ENCODE measurements around the gene SLC25A12.

The SLC25A12 gene

GRCh38 chr2:171882089-171882769, 11.8 kb downstream of the SLC25A12 start:
- peaks cover 12% of the 10 kb centered on the region; the same call in 1 of the 2 replicates for H3K36me3 ChIP-seq (ENCODE audit: insufficient read depth, low read length)
- no peak overlapping the region for H3K9ac ChIP-seq (ENCODE audit: low read length)
- no peaks in the 10 kb centered on the region for H3F3A ChIP-seq (ENCODE audit: insufficient read depth, low read length)
- H4K20me1 ChIP-seq (ENCODE audit: insufficient read depth, low read length), result no peaks in the 10 kb centered on the region
- H3K4me2 ChIP-seq (ENCODE audit: low read length), result no peak overlapping the region
- H3K9me2 ChIP-seq (ENCODE audit: low read depth, low read length), result no peaks in the 10 kb centered on the region
- no peak overlapping the region for H3K4me3 ChIP-seq (ENCODE audit: low read depth, low read length, poor library complexity, severe bottlenecking)
- H2AFZ ChIP-seq (ENCODE audit: low read length), result no peak overlapping the region
- H3K27ac ChIP-seq (ENCODE audit: low read depth, low read length, poor library complexity, severe bottlenecking), result no peak overlapping the region
- H3K4me1 ChIP-seq (ENCODE audit: insufficient read depth, low read length, severe bottlenecking), result no peaks in the 10 kb centered on the region
- H3K79me2 ChIP-seq (ENCODE audit: insufficient read depth, low read length), result peaks cover 41% of the 10 kb centered on the region
- H3K9me3 ChIP-seq (ENCODE audit: low read length), result no peaks in the 10 kb centered on the region
- no peak for TF ChIP-seq CTCF (IDR thresholded peaks at IDR 0.05; ENCODE audit: low read length)
- TF ChIP-seq EZH2 (IDR thresholded peaks at IDR 0.05; ENCODE audit: borderline replicate concordance, low read length), result no peak
- no peaks in the 10 kb centered on the region for H3K27me3 ChIP-seq (ENCODE audit: insufficient read depth, low read length)

GRCh38 chr2:171880774-171881173, 13.3 kb downstream of the SLC25A12 start:
- H3K9me2 ChIP-seq (ENCODE audit: low read depth, low read length), result no peaks in the 10 kb centered on the region
- no peaks in the 10 kb centered on the region for H4K20me1 ChIP-seq (ENCODE audit: insufficient read depth, low read length)
- H3K4me2 ChIP-seq (ENCODE audit: low read length), result no peak overlapping the region
- H3K27me3 ChIP-seq (ENCODE audit: insufficient read depth, low read length), result no peaks in the 10 kb centered on the region
- H3K36me3 ChIP-seq (ENCODE audit: insufficient read depth, low read length), result peaks cover 19% of the 10 kb centered on the region
- H3K4me3 ChIP-seq (ENCODE audit: low read depth, low read length, poor library complexity, severe bottlenecking), result no peak overlapping the region
- H3K9ac ChIP-seq (ENCODE audit: low read length), result no peak overlapping the region
- H3K27ac ChIP-seq (ENCODE audit: low read depth, low read length, poor library complexity, severe bottlenecking), result no peak overlapping the region
- no peaks in the 10 kb centered on the region for H3F3A ChIP-seq (ENCODE audit: insufficient read depth, low read length)
- H3K9me3 ChIP-seq (ENCODE audit: low read length), result no peaks in the 10 kb centered on the region
- TF ChIP-seq CTCF (IDR thresholded peaks at IDR 0.05; ENCODE audit: low read length), result no peak
- no peak for TF ChIP-seq EZH2 (IDR thresholded peaks at IDR 0.05; ENCODE audit: borderline replicate concordance, low read length)
- no peak overlapping the region for H2AFZ ChIP-seq (ENCODE audit: low read length)
- no peaks in the 10 kb centered on the region for H3K4me1 ChIP-seq (ENCODE audit: insufficient read depth, low read length, severe bottlenecking)
- peaks cover 44% of the 10 kb centered on the region for H3K79me2 ChIP-seq (ENCODE audit: insufficient read depth, low read length)

DNA sequence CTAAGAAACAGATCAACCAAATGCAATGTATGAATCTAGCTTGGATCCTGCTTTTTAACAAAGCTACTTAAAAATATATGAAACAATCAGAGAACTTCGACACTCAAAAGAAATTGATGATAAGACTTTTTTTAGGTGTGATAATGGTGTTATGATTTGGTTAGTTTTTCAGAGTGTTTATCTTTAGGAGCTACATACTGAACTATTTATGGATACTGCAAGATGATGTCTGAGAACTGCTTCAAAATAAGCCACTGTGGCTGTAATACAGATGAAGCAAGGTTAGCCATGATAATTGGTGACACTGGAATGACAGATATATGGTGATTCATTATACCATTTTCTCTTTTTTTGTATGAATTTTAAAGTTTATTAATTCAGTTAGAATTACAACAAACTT, 14.2 kb downstream of the SLC25A12 start:
- peaks cover 44% of the 10 kb centered on the region for H3K79me2 ChIP-seq (ENCODE audit: insufficient read depth, low read length)

More for the DNA sequence above, 14.2 kb downstream of the SLC25A12 start:
- no peaks in the 10 kb centered on the region for H3K9me3 ChIP-seq (ENCODE audit: low read length)
- H3K9me2 ChIP-seq (ENCODE audit: low read depth, low read length), result no peaks in the 10 kb centered on the region
- H3K9ac ChIP-seq (ENCODE audit: low read length), result no peak overlapping the region
- no peak overlapping the region for H3K27ac ChIP-seq (ENCODE audit: low read depth, low read length, poor library complexity, severe bottlenecking)
- H3K4me1 ChIP-seq (ENCODE audit: insufficient read depth, low read length, severe bottlenecking), result no peaks in the 10 kb centered on the region
- H3K27me3 ChIP-seq (ENCODE audit: insufficient read depth, low read length), result no peaks in the 10 kb centered on the region
- no peaks in the 10 kb centered on the region for H4K20me1 ChIP-seq (ENCODE audit: insufficient read depth, low read length)
- H2AFZ ChIP-seq (ENCODE audit: low read length), result no peak overlapping the region
- no peak for TF ChIP-seq CTCF (IDR thresholded peaks at IDR 0.05; ENCODE audit: low read length)
- TF ChIP-seq EZH2 (IDR thresholded peaks at IDR 0.05; ENCODE audit: borderline replicate concordance, low read length), result no peak
- H3K4me2 ChIP-seq (ENCODE audit: low read length), result no peak overlapping the region
- peaks cover 27% of the 10 kb centered on the region for H3K36me3 ChIP-seq (ENCODE audit: insufficient read depth, low read length)
- no peaks in the 10 kb centered on the region for H3F3A ChIP-seq (ENCODE audit: insufficient read depth, low read length)
- no peak overlapping the region for H3K4me3 ChIP-seq (ENCODE audit: low read depth, low read length, poor library complexity, severe bottlenecking)

Measured in OCI-LY1 (cell line).